ENCODE measurements around the gene SPN.
"Not testable (repeated sequence)": the region's sequence is repeated elsewhere in the genome, so short reads cannot be mapped to it uniquely, and the experiment has no call there.

Gene SPN

DNA sequence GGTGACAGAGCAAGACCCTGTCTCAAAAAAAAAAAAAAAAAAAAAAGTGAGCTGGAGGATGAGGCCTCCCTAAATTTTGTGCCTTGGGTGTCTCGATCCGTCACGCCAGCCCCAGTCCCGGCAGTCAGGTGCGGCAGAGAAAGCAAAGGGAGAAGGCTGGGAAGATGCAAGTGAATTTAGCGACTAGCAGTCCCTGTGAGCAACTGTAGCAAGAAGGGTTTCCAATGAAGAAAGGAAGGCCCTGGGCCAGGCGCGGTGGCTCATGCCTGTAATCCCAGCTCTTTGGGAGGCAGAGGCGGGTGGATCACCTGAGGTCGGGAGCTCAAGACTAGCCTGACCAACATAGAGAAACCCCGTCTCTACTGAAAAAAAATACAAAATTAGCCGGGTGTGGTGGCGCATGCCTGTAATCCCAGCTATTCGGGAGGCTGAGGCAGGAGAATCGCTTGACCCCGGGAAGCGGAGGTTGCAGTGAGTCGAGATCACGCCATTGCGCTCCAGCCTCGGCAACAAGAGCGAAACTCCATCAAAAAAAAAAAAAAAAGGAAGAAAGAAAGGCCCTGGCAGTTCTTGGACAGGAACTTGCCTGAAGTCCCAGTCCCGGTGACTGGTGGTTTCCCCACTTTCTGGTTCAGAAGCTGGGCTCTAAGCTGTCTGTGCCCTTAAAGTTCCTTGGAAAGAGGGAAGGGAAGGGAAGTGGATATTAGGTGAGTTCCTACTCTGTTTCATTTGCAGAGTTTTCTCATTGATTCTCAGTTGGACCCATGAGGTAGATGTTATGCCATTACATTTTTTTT, 14.1 kb downstream of the SPN start:
- no peak for DNase-seq (ENCODE audit: low spot score)

DNA sequence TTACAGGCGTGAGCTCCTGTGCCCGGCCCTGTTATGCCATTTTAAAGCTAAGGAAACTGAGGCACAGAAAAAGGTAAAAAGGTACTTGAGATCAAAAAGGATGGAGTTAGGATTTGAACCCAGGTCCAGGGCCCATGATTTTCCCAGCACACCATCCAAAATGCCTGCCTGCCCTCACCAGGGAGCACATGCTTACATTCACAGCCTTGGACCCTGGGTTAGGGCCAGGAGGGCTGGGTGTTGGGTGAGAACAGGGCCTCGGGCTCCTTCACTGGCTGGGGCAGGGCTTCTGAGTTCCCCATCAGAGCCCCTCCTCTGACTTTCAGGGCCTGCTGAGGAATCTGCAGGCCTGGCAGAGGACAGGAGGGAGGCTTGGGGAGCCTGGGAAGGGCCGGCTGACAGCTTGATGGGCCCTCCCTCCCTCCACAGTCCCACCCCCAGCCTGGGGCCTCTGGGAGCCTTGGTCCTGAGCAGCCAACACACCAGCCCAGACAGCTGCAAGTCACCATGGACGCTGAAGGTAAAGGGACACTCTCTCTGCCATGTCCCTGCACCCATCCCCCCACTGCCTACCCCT, 15.7 kb downstream of the SPN start, which contains the start of gene QPRT:
Gene QPRT, plus strand, starts transcription at position 490 of the 577 bp plus-strand sequence. Its CDS starts 18 bp downstream, at position 508.
- peak; percentile 85 for DNase-seq (ENCODE audit: low spot score)

DNA sequence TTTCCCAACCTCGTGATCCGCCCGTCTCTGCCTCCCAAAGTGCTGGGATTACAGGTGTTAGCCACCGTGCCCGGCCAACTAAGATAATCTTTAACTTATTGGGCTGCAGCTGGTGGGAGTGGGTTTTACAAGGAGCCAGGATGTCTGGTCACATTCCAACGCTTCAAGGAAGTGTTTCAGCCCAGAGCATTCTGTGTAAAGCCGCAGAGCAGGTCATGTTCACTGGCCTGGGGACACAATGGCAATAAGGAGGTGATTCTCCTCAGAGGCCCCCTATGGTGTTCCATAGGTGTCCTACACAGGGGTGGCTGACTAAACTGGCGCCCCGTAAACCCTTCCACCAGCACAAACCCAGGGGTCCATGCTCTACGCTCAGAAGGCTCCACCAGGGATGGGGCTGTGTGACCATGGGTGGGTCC, 17.1 kb downstream of the SPN start:
- DNase-seq (ENCODE audit: low spot score): no peak

DNA sequence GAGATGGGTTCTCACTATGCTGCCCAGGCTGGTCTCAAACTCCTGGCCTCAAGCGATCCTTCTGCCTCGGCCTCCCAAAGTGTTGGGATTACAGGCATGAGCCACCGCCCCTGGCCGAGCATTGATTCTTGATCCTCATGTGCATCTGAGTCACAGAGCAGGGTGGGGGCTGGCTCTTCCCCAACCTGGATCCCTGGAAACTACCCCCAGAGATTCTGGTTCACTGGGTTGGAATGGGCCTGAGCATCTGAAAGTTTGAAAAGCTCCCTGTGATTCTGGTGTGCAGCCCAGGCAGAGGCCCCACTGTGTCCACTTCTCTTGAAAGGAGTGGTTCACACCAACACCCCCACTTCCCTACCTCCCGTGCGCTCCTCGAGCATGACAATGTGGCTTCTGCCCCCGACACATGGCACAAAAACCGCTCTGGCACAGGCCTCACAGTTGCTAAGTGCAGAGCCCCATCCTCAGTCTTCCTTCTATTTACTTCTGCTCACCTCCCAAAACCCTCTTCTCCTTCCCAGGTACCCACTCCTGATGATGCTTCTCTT, 20.6 kb downstream of the SPN start:
- no peak for DNase-seq (ENCODE audit: low spot score)

- no peak for DNase-seq (ENCODE audit: low spot score)
Observed at GRCh38 chr16:29684679-29685078, 21.6 kb downstream of the SPN start.

- DNase-seq (ENCODE audit: low spot score): no peak
Observed at GRCh38 chr16:29686740-29687332, 23.8 kb downstream of the SPN start.

DNA sequence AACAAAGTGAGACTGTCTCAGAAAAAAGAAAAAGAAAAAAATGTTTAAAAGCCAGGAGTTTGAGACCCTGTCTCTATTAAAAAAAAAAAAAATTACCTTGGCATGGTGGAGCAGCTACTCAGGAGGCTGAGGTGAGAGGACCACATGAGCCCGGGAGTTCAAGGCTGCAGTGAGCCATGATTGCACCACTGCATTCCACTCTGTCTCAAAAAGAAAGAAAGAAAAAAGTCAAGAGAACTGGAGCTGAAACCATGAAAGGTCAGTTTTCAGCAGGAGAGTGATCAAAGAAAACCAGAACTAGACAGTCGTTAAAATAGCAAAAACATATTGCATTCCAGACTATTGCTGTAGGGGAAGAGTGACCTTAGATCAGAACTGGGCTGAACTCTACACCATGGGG, 24.7 kb downstream of the SPN start:
- no peak for DNase-seq (ENCODE audit: low spot score)

GRCh38 chr16:29688172-29688571, 25.1 kb downstream of the SPN start:
- no peak for DNase-seq (ENCODE audit: low spot score)

DNA sequence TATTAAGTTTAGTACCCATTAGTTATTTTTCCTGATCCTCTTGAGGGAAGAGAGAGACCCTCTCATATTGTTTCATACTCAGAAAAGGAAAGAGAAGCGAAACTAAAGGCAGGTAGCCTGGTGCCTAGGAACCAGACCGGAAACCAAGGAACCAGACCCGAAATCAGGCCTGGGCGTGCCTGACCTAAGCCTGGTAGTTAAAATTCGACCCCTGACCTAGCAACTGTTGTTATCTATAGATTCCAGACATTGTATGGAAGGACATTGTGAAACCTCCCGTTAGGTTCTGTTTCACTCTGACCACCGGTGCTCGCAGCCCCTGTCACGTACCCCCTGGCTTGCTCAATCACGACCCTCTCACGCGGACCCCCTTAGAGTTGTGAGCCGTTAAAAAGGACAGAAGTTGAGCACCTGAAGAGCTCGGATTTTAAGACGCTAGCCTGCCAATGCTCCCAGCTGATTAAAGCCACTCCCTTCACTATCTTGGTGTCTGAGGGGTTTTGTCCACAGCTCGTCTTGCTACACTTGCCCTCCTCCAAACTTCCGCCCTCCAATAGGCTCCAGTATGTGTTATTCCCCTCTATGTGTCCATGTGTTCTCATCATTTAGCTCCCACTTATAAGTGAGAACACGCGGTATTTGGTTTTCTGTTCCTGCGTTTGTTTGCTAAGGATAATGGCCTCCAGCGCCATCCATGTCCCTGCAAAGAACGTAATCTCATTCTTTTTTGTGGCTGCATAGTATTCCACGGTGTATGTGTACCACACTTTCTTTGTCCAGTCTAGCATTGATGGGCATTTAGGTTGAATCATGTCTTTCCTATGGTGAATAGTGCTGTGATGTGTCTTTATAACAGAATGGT, 26.7 kb downstream of the SPN start:
- DNase-seq (ENCODE audit: low spot score): not testable (repeated sequence)

GRCh38 chr16:29692606-29693005, 29.6 kb downstream of the SPN start:
- not testable (repeated sequence) for DNase-seq (ENCODE audit: low spot score)

GRCh38 chr16:29694384-29695195, 31.5 kb downstream of the SPN start:
- DNase-seq (ENCODE audit: low spot score): peak; percentile 81

DNA sequence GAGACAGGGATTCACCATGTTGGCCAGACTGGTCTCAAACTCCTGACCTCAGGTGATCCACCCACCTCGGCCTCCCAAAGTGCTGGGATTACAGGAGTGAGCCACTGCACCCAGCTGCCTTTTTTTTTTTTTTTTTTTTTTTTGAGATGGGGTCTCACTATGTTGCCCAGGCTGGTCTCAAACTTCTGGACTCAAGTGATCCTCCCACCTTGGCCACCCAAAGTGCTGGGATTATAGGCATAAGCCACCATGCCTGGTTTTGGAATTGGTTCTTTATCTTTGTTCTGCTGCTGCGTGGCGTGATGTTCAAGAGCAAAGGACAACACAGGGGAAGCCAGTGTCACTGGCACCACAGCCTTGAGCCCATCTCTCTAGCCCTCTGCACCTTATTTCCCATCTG, 32.6 kb downstream of the SPN start:
- DNase-seq (ENCODE audit: low spot score): not testable (repeated sequence)

GRCh38 chr16:29696881-29697331, 33.9 kb downstream of the SPN start:
- no peak for DNase-seq (ENCODE audit: low spot score)

DNA sequence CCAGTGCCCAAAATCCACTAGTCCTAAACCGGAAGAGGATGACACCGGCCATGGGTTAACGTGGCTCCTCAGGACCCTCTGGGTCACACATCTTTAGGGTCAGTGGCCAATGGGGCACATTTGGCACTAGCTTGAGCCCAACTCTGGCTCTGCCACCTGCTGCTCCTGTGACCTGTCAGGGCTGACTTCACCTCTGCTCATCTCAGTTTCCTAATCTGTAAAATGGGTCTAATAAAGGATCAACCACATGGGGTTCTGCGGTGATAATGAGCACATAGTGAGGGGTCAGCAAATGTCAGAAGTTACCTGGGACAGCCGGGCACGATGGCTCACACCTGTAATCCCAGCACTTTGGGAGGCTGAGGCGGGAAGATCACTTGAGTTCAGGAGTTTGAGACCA, 34.3 kb downstream of the SPN start:
- DNase-seq (ENCODE audit: low spot score): no peak

DNA sequence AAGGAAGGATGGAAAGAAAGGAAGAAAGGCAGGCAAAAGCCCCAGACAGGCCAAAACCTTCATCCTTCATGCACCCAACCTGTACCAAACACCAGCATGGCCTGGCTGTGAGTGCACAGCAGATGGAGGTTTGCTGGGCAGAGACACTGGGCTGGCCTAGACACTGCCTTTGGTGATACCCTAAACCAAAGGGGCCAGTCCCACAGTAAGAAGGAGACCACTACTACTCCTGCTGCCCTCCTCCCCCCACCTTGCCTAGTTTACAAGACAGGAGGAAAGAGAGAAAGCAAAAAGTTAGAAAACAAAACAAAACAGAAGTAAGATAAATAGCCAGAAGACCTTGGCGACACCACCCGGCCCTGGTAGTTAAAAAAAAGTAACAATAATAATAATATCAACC, 35.0 kb downstream of the SPN start:
- no peak for DNase-seq (ENCODE audit: low spot score)

DNA sequence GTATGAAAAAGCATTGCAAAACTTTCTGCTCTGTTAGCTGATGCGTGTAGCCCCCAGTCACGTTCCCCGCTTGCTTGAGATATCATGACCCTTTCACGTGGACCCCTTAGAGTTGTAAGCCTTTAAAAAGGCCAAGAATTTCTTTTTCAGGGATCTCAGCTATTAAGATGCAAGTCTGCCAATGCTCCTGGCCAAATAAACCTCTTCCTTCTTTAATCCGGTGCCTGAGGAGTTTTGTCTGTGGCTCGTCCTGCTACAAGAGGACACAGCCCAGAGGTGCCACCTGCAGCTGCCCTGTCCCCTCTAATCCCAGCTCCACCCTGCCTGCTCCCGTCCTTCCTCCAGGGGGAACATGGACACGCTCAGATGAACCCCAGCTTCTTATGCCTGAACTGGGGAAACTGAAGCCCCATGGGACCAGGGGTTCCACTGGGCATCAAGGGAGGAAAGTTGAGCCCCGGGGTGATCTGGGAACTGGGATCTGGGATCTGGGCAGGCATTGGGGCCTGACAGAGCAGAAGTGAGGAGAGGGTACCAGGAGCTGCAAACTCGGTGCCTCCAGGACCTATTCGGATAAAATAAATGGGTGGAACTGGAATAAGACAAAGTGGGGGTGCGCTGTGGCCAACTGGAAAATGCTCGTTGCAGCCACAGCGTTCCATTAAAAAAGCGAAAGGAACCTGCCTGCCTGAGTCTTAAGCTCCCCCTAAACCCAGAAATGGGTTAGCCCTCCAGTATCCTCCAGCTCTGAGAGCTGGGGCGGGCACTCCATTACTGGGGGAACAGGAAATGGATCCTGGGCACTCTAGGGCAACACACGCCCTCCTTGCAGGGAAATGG, 35.7 kb downstream of the SPN start:
- DNase-seq (ENCODE audit: low spot score): no peak

- DNase-seq (ENCODE audit: low spot score): no peak
Observed at GRCh38 chr16:29699324-29700219, 36.5 kb downstream of the SPN start.

GRCh38 chr16:29700253-29700987, 37.4 kb downstream of the SPN start:
- no peak for DNase-seq (ENCODE audit: low spot score)

Measured in left forelimb (tissue), 1 donor.